Tracheal epithelial cell (primary cell): ENCODE results near the gene PDIA3. TPM values are rescaled to one million over a fixed set of nuclear protein-coding genes. Genes with fewer than 3 reads are reported as not detected.

Experiments used
- total RNA-seq: library from RNA; depleted of rRNA; stranded (reverse); fragments of >200 nt; gene quantifications from 2 replicates; pipeline ENCODE4 v1.2.1, GENCODE V29; 2014

The PDIA3 gene
- 117 and 120 TPM in 2 replicates for total RNA-seq

GRCh38 chr15:43746245-43746902 lies at the start of gene PDIA3:
Gene PDIA3, plus strand, starts transcription at chr15:43746438. Its CDS starts 102 bp downstream, at chr15:43746540.

GRCh38 chr15:43776718-43777266 lies 30.6 kb downstream of the PDIA3 start, which contains the start of gene ELL3:
Gene ELL3, minus strand, starts transcription at chr15:43776966. Its CDS starts 65 bp downstream, at chr15:43776901.

DNA sequence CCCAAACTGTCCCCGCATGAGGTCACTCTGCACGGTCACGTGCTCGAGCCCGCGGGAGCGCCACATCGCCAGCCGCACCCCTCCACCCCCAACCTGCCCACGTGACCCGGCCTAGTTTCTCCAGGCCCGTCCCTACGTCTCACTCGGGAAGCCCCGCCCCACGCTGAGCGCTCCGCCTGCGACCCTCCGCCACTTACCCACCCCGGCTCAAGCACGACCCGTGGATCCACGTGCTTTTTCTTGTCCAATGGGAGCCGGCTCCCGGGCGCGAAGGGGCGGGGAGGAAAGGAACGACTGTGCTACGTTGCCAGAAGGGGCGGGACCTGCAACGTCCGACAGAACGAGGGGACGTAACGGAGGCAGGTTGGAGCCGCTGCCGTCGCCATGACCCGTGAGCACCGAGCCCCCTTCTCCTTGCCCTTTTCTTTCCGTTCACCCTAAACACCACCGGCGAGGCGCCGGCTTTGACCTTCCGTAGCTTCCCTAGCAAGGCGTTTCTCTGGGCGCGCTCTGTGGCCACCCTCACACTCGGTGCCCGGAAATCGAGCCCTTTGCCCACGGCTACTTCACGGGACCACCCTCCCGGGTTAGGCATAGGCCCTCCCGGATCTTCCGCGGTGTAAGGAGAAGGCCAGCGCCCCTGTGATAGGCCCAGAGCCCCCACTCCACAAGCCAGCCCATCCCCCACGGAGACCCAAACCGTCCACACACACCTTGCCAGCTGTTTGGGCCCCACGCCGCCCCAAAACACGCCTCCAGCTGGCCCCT lies 45.9 kb downstream of the PDIA3 start, which contains the start of gene SERF2:
TSS of gene SERF2 (plus strand) at position 328 of the 768 bp plus-strand sequence. CDS start at position 385, 57 bp downstream.

GRCh38 chr15:43799945-43800285 lies 53.7 kb downstream of the PDIA3 start, which contains the start of gene SERINC4:
Gene SERINC4, minus strand, starts transcription at chr15:43800220. Its CDS starts 234 bp downstream, at chr15:43799986.

DNA sequence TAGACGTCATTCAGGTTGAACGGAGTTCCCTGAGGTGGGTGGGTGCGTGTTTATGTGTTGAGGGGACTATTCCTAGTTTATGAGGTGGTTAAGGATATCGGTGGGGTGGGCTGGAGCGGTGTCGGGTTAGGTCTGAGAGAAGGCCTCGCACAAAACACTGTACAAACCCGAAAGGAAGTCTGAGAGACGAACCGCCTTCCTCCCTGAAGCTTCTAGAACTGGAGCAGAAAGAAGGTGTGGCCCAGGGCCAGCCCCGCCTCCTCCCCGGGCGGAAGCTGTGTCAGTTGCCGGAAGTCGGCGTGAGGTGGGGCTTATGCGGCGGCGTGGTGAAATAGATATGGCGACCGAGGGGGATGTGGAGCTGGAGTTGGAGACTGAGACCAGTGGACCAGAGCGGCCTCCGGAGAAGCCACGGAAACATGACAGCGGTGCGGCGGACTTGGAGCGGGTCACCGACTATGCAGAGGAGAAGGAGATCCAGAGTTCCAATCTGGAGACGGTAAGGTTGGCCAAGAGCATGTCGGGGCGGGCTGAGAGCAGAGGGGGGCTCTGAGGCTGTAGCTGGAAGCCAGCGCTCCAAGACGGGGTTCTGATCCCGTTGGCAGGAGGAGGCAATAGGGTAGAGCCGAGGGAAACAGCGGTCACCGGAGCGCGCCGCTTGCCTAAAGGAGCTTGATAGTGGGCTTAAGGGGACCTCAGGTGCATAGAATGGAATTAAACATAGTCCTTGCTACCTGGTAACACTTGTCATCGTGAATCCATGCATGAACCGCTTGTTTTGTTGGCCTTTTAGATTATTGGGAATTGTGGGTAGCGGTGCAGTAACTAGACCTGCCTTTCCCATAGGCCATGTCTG lies 54.3 kb downstream of the PDIA3 start, which contains the start of gene HYPK:
TSS of gene HYPK (plus strand) at position 314 of the 856 bp plus-strand sequence. CDS start at position 338, 24 bp downstream.

Other genes with a start within 250 kb of the PDIA3 start
- gene MAP1A, start 228.8 kb upstream of the PDIA3 start, total RNA-seq: 0.21 and 0.24 TPM in 2 replicates
- gene PPIP5K1, start 156.2 kb upstream of the PDIA3 start, total RNA-seq: 29.4 and 67.8 TPM in 2 replicates
- gene CKMT1B, start 152.4 kb upstream of the PDIA3 start, total RNA-seq: 10.4 and 11.8 TPM in 2 replicates
- 0.43 and 0.72 TPM in 2 replicates for gene STRC, start 127.6 kb upstream of the PDIA3 start, total RNA-seq
- 0.85 and 3.6 TPM in 2 replicates for gene CATSPER2, start 97.6 kb upstream of the PDIA3 start, total RNA-seq
- 17.3 and 47.0 TPM in 2 replicates for gene CKMT1A, start 52.6 kb upstream of the PDIA3 start, total RNA-seq
- gene ELL3, start 30.5 kb downstream of the PDIA3 start, total RNA-seq: 23.6 and 27.3 TPM in 2 replicates
- 341 and 741 TPM in 2 replicates for gene SERF2, start 45.9 kb downstream of the PDIA3 start, total RNA-seq
- gene SERINC4, start 53.8 kb downstream of the PDIA3 start, total RNA-seq: not detected in 2 replicates
- 1.7 and 2.4 TPM in 2 replicates for gene HYPK, start 54.2 kb downstream of the PDIA3 start, total RNA-seq
- gene MFAP1, start 78.3 kb downstream of the PDIA3 start, total RNA-seq: 16.4 and 23.9 TPM in 2 replicates
- 3.6 and 7.5 TPM in 2 replicates for gene WDR76, start 80.6 kb downstream of the PDIA3 start, total RNA-seq